ENCODE measurements around the gene IRF6.

IRF6 gene

DNA sequence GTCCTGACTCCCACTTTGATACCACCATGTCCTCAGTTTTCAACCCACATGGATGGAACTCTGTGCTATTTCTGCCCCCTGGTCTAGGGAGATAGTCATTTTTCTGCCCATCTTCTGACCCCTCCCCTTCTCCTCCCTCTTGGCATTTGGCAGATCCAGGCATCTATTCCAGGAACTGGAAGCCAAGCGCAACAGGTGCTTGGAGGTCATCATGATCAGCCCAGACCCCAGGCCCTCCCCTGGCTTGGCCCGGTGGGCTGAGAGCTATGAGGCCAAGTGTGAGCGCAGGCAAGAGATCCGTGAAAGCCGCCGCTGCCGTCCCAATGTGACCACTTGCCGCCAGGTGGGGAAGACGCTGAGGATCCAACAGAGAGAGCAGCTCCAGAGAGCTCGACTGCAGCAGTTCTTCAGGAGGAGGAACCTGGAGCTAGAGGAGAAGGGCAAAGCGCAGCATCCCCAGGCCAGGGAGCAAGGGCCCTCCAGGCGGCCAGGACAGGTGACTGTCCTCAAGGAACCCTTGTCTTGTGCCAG is 46.0 kb downstream of the IRF6 start:
- DNase-seq (ENCODE audit: low read depth in 2 of 2), result no peak

GRCh38 chr1:209758400-209758799 is 47.5 kb downstream of the IRF6 start:
- no peak for DNase-seq (ENCODE audit: low read depth in 2 of 2)

- DNase-seq (ENCODE audit: low read depth in 2 of 2), result no peak
Observed at GRCh38 chr1:209756615-209757445, 49.1 kb downstream of the IRF6 start.

GRCh38 chr1:209755926-209756614 is 49.9 kb downstream of the IRF6 start, which contains the start of gene TRAF3IP3:
TSS of gene TRAF3IP3 (plus strand) at chr1:209756053. CDS start at chr1:209760040, 3,987 bp downstream.
- peak; percentile 58 to 73 for DNase-seq (ENCODE audit: low read depth in 2 of 2)

GRCh38 chr1:209755256-209755655 is 50.7 kb downstream of the IRF6 start:
- no peak for DNase-seq (ENCODE audit: low read depth in 2 of 2)

GRCh38 chr1:209752890-209753289 is 53.1 kb downstream of the IRF6 start:
- no peak for DNase-seq (ENCODE audit: low read depth in 2 of 2)

GRCh38 chr1:209751627-209752231 is 54.2 kb downstream of the IRF6 start:
- DNase-seq (ENCODE audit: low read depth in 2 of 2), result no peak

DNA sequence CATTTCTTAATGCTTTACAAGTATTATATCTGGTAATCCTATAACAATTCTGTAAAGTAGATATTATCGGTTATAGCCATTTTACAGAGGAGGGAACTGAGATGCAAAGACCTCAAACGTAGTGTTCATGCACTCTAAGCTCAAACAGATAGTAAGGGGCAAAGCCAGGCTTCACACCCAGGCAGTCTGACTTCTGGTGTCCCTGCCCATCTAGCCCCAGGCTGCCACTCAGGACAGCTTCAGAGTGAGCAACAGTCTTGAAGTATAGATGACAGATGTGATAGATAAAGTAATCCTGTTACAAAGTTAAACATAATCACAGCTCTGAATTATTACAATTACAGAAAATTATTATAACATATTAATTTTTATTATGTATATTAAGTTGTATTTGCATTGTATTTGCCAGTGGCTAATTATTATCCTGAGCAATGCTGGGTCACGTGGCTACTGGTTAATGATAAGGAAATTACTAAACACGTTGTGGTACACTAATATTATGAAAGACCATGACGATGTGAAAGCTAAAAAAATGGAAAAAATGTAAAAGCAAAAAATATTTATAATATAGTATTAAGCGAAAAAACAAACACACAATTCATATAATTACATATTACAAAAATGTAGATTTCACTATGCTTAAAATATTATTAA is 56.1 kb downstream of the IRF6 start:
- DNase-seq (ENCODE audit: low read depth in 2 of 2), result no peak

DNA sequence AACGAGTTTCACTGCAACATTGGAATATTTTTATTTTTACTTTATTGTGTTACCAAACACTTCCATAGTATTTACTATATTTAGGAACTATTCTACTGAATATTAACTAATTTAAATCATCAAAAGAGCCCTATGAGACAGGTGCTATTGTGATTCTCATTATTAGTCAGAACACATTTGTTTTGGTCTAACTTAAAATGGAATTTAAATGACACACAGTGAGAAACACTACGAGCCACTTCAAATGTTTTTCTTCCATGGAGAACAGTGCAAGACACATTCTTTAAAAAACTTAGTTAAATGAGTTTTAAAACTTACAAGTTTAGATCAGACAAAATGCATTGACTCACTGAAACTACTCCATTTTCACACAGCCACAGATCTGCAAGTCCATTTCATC is 56.7 kb downstream of the IRF6 start:
- no peak for DNase-seq (ENCODE audit: low read depth in 2 of 2)

GRCh38 chr1:209748620-209749019 is 57.3 kb downstream of the IRF6 start:
- DNase-seq (ENCODE audit: low read depth in 2 of 2), result no peak

DNA sequence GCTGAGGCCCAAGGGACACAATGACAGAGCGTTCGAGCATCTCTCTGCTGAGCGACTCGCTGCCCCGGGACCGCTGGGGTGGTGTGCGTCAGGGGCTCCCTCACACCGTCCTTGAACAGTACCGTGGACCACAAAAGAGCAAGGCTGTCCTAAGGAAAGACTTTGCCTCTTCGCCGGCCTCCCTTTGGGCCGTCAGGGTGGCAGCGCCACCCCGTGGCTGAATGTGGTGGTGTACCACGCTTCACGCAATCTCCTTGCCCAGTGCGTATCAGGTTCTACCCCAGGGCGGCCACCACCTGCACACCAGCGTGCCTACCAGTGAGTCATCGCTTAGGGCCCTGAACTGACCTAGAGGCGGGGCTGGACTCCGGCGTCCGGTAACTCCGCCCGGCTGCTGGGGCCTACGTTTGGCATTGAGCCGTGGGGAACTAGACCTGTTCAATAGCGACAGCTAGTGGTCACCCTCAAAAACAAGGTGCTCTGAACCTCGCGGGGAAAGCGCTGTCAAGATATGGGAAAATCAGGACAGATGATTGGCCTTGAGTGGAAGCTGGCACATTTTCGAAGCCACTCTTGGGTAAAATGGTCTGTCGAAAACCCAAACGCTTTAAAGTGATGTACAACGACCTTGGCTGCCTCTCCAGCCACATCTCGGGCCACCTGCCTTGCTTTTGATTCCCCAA is 58.2 kb downstream of the IRF6 start:
- peak; percentile 87 to 89 for DNase-seq (ENCODE audit: low read depth in 2 of 2)

DNA sequence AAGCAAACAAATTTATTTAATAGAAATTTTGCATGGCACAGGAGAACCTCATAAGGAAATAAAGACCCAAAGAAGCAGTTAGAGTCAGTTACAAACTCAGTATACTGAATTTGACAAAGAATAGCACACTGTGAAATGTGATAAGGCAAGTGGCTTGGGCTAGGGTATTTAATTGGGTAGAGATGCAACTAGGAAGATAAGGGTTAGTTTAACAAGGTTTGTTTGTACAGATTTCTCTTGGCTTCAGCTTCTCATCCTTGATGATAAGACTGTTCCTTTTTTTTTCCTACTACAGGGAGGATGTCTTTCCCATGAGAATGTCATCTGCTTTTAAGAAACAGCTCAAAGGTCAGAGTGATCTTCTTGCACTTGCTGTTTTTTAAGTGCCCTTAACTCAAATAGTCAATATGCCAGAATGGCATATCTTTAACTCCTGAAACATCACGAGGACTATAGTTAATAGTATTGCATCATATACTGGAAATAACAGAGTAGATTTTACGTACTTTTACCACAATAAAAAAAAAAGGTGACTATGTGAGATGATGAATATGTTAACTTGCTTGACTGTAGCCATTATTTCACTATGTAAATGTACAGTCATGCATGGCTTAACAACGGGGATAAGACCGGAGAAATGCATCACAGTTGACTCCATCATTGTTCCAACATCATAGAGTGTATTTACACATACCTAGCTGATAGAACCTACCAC is 59.3 kb downstream of the IRF6 start:
- no peak for DNase-seq (ENCODE audit: low read depth in 2 of 2)

GRCh38 chr1:209743145-209743482 is 62.8 kb downstream of the IRF6 start:
- no peak for DNase-seq (ENCODE audit: low read depth in 2 of 2)

DNA sequence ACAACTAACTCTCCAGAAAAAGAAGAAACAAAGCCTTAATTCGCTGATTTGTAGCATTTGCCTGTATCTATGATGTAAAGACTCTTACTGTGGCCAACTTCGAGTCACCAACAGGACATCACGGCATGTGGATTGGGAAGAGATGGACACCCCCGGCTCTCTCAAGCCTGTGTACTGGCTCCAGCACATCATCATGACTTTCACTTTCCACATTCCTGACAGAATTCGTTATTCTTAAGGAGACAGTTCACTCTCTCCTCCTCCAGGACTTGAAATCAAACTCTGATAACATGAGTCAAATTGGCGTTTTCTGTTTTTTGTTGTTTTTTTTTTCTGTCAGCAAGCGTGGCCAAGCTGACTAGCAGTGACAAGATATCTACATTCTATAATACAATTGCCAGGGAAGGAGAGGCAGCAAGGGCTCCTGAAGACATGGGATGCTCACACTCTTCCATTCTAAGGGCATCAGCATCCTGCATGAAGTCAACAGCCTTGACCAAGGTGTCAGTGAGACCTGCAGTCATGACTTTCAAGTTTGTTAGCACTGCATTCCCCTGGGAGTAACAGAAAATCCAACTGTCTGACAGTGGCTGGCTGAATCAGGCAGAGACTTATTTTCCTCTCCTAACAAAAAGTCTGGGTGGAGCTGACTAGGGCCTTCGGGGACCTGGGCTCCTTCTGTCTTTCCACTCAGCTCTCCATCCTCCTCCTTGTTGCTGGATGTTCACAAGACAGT is 63.4 kb downstream of the IRF6 start:
- no peak for DNase-seq (ENCODE audit: low read depth in 2 of 2)

DNA sequence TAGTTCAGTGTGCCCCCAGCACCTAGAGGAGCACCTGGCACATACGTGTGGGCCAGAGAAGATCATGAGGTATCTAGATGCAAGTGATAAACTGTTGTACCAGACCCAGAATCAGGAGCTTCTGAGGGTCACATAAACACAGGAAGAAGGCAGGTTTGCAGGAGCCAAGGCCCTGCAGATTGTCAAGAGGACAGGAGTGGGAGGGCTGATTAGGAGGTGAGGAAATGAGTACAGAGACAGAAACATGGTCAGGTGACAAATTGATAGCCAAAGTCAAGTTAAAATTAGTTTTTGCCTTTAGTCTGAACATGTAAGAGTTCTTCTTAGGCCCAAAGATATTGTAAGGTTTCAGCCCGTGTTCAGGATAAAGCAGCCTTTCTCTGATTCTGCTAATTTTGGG is 64.1 kb downstream of the IRF6 start:
- DNase-seq (ENCODE audit: low read depth in 2 of 2), result no peak

- no peak for DNase-seq (ENCODE audit: low read depth in 2 of 2)
Observed at GRCh38 chr1:209741193-209741592, 64.7 kb downstream of the IRF6 start.

DNA sequence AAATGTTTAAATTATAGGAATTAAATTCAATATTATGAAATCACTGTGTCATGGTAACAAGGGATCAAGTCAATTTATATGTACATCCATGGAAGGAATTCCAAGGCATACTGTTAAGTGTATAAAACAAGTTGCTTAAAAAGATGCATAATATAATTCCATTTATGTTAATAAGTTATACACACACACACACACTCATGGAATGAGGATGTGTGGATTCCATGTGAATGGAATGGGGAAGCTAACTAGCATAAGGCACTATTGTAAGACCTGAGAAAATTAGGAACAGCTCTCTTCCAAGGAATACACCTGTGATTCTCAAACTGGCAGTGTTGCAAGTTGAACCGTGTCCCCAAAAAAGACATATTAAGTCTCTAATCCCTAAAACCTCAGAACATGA is 67.7 kb downstream of the IRF6 start:
- DNase-seq (ENCODE audit: low read depth in 2 of 2), result no peak

DNA sequence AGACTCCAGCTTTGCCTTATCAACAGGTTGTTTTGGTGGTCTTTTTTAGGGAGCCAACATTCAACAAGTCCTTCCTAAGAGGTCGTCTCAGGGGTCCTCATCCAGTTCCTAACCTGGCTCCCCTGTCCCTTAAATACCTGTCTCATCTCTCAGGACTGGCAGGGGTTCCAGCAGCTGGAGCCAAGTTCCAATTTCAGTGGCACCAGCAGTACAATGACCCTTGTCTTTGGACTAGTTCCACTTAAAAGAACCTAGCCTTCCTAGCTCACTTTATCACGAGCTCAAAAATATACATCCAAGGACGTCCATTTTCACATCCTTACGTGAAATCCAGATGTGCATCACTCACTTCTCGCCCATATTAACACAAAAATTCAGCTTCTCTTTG is 68.8 kb downstream of the IRF6 start:
- no peak for DNase-seq (ENCODE audit: low read depth in 2 of 2)

DNA sequence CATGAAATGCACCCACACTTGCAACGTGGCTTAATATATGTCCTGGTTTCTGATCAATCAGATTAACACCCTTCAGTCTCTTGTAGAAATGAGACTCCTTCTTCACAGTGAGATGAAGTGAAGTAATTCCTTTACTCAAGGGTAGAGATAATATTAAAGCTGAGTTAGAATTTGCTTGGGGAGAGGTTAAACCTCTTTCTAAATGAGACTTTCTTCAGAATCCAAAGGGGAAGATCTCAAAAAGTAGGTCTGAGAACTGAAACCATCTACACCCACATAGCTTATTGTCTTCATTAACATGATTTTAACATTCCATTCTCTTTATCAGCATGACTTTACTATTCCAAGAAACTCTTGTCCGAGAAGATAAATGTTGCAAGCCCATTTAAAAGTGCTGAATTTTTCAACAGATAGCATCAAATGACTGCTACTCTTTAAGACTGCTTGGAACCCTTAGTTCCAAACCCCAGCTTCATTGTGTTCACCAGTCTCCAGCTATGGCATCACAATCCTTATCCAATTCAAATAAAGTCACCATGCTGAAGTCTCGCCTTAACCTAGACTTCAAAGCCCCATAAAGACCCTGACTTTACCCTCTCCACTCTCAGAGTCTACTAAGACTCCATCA is 69.3 kb downstream of the IRF6 start:
- no peak for DNase-seq (ENCODE audit: low read depth in 2 of 2)

Data from stimulated activated CD4-positive, alpha-beta T cell treated with anti-CD3 and anti-CD28 coated beads, Interleukin-4, amount 100 ng/mL, for 48 hours (primary cell).